GM21528 (cell line): ENCODE measurements around the gene TUBGCP6.

Experiments used
- ATAC-seq: cut with Tn5 transposase; IDR thresholded peaks from one replicate; pipeline ENCODE4 v1.9.1; 2021; ENCODE audit warnings: mild to moderate bottlenecking, moderate library complexity; ENCODE audit not compliant: unreplicated experiment, low FRiP score

Gene TUBGCP6

DNA sequence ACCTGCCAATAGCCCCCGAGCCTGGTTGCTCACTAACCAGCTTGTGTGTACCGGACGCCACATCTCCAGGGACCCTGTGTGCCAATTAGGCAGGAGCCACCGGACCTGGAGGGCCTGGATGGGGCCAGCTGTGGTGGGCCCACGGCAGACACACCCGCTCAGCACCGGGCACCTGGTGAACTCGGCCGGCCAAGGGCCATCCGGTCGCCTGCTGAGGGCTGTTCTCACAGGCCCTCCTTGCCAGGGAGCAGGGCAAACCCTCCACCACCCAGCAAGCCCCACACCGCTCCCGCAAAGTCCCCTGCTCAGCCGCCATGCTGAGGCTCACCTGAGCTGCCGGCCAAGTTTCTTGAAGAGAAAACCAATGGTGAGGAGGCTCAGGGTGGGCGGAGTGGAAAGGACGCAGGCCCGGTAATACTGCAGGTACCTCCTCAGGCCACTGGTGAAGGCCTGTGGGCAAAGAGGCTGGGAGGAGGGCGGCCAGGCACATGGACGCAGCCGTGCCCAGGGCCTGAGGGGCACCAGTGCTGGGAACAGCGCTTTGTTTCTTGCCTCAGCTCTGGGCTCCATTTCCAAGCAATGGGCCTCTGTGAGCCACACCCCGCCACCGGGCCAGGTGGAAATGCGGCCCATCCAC lies 17.1 kb downstream of the TUBGCP6 start:
- ATAC-seq, result no peak

DNA sequence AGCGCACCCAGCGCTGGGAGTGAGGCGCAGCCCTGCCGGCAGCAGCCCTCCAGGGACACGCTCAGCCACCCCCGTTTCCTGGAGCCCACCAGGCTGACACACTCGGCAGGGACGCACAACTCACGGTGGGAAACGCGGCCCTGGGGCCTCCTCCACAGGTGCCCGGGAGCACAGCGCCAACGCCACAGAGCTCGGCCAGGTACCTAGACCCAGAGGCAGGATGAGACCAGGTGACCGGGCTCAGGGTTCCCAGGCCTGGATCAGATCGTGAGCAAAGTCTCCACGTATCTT lies 18.0 kb downstream of the TUBGCP6 start:
- ATAC-seq, result no peak

DNA sequence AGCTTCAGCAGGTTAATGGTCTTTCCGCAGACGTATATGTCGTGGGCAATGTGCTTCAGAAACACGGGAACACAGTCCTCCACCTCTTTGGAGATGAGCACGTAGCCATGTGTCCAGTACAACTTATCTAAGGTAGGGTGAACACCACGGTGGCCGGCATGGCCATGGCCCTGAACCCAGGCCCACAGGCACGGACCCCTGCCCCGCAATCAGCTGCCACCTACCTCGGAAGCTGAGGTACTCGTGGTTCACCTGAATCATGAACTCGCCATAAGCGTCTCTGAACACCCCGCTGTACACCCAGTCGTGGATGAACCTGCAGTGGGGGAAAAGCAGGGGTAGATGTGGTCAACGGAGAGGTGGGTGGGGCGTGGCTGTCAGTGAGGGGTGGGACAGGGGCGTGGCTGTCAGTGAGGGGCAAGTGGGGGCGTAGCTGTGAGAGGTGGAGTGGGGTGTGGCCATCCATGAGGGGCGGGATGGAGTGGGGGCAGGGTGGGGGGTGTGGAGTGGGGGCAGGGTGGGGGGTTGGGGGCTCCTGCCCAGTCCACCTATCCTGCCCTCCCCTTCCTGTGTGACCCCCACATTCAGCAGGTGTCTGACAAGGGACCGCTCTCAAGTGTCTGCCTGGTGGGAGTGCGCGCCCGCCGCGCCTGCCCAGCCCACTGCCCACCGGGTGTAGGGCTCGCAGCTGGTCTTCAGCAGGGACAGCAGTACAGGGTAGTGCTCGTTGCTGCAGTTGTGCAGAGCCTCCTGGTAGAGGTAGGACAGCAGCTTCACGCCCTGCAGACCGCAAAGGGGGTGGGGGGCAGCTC lies 18.6 kb downstream of the TUBGCP6 start:
- ATAC-seq, result no peak

DNA sequence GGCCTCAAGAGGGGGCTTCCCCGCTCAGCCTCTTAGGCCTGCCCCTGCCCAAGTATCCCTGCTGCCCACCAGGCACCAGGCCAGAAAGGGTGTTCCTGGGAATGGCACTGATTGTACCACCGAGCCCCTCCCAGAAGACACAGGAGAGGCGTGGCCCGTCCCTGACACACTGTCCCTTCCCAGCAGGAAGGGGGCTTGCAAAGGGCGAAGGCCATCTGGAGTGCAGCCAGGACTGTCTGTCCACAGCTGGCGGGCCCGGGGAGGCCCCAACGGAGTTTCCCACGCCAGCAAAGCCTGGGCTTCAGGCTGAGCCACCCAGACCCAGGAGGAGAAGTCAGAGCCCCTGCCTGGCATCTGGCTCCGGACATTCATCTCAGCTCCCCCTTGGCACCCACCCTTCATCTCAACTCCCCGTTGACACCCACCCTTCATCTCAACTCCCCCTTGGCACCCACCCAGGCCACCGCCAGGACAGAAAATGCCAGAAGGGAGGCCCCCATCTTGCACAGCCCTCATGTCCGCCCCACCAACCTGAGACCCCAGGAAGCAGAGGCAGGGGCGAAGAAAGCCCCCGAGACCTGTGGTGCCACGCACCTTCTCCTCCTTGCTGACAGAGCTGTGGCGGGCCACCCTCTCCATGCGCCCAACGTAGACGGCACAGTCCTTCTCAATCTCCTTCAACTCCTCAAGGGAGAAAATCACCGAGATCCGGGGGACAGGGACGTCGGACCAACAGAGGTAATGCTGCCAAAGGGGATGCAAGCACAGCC lies 19.4 kb downstream of the TUBGCP6 start:
- ATAC-seq, result no peak

DNA sequence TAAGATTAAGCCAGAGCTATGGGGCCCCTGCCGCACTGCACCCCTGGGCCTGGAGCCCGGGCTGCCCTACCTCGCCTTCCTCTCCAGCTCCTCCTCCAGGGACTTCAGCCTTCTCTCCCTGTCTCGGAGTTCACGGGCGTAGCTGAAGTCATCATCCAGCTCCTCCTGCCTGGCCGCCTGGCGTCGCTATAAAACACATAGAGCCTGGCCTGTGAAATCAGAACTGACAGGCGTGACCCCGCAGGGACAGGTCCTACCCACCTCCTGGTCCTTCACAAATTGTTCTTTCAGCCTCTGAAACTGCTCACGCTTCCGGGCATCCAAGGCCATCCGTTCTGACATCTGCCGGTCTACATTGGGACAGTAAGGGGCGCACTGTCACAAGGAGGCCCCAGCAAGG lies 20.8 kb downstream of the TUBGCP6 start:
- no peak for ATAC-seq

DNA sequence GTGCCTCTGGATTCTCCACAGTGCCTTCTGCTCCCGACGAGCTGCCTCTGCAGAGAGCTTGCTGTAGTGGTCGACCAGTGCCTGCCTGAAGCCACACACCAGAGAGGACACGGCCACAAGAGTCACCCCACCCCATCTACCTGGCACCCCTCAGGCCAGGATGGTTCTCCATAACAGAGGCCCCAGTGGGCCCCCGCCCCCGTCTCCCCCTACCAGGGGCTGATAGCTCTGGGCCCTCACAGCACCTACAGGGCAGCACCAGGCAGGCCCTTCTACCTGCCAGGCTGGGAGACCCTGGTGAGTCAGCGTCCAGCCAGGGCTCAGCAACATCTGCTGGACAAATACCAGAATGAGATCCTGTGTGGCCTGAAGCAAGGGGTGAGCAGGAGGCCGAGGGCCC lies 22.3 kb downstream of the TUBGCP6 start:
- ATAC-seq, result no peak

DNA sequence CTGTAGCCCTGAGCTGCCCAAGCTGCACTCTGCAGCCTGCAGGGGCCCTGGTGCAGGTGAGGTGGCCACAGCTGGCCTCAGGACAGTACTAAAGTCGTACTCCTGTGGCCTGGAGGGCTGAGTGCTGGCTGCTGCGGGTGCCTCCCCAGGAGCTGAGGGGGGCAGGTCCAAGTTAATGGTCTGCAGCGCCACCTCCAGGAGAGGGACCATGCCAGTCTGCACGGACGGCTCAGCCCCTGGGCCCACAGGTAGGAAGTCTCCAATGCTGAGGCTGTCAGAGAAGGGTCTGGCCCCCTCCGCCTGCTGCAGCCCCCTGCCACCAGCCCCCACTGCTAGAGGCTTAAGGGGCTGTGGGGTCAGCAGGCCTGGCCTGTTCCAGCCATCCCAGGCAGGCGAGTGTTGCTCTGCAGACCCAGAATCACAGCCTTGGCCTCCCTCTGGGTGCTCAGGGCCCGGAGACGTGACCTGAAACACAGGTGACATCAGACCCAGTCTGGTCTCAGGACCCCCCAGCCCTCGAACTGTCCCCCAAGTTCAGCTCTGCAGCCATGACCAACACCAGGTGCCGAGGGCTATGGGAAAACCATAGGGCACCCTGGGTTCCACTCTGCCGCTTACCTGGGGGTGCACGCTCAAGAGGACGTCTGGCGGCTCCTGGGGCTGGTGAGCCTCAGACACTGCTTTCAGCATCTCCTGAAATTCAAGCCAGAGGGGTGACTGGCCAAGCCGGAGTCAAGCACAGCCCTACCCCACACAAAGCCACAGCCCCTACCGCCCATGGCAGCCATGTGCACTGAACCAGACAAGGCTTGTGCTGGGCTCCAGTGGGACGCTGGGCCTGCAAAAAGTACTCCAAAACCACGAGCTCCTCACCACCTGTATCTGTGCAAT lies 23.2 kb downstream of the TUBGCP6 start:
- no peak for ATAC-seq

DNA sequence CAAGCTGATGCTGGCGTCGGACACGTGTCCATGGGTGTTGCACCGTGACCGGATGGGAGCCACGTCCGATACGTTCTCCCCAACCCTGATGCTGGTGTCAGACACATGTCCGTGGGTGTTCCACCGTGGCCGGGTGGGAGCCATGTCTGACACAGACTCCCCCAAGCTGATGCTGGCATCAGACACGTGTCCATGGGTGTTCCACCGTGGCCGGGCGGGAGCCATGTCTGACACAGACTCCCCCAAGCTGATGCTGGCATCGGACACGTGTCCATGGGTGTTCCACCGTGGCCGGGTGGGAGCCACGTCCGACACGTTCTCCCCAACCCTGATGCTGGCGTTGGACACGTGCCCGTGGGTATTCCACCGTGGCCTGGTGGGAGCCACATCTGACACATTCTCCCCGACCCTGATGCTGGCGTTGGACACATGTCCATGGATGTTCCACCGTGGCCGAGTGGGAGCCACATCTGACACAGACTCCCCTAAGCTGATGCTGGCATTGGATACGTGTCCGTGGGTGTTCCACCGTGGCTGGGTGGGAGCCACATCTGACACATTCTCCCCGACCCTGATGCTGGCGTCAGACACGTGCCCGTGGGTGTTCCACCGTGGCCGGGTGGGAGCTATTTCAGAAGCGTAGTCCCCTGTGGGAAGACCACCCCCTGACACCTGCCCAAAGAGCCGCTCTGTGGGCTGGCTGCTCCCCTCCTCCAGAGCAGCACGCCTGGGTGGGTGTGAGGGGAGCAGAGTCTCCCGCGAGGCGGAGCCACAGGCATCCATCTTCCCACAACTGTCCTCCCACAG lies 24.0 kb downstream of the TUBGCP6 start:
- no peak for ATAC-seq

DNA sequence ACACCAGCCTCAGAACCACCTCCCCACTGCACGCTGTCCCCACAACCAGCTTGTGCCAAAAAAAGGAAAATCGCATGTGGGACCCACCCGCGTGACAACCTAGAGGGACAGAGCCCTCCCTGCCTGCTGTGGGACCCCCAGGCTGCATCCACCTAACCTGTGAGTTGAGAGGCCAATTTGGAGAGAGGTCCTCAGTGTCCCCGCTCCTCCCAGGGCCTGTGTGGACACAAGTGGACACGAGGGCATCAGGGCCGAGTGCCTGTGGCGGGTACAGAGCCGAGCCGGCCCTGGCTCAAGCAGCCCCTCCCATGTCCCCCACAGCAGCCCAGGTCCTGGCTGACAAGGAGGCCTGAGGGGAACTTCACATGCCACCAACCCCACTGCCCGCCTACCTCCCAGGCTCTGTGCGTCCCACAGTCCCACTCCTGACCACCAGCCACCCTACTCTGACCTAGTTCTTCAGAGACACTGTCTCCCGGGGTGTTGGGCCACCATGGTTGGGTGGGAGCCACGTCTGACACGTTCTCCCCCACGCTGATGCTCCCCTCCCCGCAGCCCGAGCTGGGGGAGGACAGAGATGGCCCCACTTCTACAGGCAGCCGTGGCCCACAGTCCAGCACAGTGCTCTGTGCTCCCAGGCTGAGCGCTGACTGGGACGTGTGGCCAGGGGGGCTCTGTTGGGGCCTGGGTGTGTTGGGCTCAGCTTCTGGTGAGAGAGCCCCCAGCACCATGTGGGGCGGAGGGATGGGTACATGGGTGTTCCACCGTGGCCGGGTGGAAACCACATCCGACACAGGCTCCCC lies 24.8 kb downstream of the TUBGCP6 start:
- ATAC-seq, result no peak

DNA sequence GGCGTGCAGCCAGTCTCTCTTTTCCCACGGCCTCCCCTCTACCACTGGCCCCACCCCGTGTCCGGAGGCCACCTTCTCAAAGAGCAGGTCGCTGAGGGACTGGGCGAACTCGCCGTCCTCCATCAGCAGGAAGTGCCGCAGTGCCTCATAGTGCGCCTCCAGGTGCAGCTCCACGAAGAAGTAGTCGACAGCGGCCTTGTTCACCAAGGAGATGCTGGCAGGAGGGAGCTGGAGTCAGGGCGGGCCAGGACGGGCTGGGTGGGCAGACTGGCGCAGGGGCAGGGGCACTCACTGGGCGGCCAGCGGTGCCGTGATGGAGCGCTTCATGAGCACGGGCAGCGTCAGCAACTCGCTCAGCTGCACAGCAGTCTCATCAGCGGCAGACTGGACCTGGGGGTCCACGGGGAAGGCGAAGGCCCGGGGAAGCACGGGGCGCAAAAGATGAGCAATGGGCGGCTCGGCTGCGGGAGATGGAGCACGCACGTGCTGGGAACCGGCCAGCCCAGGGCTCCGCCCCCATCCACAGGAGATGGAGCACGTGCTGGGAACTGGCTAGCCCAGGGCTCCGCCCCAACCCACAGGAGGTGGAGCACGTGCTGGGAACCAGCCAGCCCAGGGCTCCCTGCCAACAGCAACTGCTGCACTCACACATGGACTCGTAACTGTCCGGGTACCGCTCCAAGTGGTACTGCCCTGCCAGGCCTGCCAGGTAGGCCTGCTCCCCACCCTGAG lies 25.7 kb downstream of the TUBGCP6 start:
- no peak for ATAC-seq

DNA sequence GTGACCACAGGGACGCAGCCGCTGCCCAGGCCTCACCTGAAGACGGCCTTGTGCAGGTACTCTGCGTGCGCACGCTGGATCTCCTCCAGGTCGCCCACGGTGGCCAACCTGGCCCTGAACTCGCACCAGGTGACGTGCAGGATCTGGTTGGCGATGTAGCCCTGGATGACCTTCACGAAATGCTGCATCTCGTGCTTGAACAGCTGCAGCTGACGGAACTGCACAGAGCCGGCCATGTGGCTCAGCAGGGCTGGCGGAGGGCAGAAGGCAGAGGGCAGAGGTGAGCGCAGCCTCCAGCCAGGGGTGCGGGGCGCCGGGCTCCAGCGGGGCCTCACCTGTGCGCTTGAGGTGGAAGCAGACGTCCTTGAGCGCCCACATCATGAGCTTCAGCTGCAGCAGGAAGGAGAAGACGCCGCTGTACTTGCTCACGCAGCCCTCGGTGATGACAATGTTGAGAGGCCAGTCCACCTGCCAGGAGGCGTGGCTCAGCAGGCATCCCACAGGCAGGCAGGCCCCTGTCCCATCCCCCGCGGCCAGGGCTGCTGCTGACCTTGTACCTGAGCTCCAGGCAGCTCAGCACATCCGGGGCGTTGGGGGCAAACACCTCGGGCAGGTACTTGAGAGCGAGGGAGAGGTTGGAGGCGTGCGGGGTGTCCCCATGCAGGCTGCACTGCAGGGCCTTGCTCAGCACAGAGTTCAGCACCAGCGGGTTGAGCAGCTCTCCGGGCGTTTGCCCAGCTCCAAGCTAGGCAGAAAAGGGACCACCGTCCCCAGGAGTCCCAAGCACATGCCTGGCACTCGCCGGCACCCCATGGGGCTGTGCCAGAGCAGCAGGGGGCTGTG lies 26.4 kb downstream of the TUBGCP6 start:
- no peak for ATAC-seq

DNA sequence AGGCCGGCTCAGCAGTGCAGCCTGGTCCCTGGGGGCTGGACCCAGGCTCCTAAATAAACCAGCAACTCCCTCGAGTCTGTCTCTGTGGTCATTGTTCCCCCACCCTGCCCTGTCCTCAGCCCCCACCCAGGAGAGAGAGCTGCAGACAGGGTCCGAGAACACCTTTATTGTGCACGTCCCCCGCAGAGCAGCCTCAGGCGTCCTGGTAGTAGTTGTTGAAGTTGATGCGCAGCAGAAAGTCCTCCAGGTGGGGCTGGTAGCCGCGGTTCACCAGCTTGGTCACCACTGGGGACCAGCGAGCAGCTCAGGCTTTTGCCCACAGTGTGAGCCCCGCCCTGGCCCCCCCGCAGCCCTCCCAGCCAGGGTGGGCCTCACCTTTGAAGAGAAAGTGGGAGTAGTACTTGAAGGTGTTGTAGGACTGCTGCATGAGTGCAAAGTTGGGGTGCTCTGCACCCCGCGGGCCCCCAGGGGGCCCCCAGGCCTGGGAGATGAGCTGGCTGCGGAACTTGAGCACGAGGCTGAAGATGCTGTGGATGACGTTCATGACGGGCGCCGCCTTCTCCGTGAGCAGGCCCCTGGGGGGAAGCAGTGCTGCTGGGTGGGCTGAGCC lies 27.2 kb downstream of the TUBGCP6 start:
- no peak for ATAC-seq

DNA sequence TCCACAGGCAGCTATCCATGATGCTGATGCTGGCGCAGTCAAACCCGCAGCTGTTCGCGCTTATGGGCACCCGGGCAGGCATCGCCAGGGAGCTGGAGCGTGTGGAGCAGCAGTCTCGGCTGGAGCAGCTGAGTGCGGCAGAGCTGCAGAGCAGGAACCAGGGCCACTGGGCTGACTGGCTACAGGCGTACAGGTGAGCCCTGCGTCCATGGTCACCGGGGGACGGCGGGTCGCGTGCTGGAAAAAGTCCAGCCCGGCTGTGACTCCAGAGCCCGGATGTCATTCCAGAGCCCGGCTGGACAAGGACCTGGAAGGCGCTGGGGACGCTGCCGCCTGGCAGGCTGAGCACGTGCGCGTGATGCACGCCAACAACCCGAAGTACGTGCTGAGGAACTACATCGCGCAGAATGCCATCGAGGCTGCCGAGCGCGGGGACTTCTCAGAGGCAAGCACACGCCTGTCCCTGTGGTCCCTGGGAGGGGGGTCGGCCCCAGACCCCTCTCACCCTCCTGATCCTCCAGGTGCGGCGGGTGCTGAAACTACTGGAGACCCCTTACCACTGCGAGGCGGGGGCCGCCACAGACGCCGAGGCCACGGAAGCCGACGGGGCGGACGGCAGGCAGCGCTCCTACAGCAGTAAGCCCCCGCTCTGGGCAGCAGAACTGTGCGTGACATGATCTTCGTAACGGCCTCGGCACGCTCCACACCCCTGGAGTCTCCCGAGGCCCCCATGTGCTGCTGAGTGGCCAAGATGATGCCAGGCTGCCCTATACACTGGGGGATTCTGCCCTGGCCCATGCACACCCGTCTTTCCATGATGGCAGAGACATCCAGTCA lies 27.9 kb downstream of the TUBGCP6 start:
- no peak for ATAC-seq

DNA sequence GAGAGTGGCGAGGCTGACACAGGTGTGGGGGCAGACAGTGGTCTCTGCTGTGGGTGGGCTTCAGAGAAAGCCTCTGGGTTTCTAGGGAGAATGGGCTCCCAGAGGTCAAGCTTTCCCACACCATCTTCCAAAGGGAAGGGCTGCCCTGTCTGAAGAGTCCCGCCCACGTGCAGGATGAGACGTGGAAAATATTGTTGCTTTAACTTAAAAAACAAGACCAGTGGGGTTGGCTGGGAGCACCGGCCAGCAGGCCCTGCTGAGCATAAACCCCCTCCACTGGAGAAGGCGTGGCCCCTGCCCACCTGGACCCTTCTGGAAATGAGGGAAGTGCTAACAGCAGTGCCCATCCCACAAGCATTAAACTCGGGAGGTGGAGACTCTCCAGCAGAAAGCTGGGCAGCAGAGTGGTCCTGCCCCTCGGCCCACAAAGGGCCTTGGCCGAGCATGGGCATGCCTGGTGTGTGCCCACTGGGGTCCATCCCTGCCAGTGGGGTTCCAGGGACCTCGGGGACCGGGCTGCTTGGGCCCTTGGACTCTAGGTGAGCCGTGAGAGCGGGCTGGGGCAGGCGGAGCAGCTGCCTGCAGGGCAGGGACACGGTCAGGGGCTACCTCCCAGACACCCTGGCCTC lies 28.7 kb downstream of the TUBGCP6 start:
- ATAC-seq, result no peak

DNA sequence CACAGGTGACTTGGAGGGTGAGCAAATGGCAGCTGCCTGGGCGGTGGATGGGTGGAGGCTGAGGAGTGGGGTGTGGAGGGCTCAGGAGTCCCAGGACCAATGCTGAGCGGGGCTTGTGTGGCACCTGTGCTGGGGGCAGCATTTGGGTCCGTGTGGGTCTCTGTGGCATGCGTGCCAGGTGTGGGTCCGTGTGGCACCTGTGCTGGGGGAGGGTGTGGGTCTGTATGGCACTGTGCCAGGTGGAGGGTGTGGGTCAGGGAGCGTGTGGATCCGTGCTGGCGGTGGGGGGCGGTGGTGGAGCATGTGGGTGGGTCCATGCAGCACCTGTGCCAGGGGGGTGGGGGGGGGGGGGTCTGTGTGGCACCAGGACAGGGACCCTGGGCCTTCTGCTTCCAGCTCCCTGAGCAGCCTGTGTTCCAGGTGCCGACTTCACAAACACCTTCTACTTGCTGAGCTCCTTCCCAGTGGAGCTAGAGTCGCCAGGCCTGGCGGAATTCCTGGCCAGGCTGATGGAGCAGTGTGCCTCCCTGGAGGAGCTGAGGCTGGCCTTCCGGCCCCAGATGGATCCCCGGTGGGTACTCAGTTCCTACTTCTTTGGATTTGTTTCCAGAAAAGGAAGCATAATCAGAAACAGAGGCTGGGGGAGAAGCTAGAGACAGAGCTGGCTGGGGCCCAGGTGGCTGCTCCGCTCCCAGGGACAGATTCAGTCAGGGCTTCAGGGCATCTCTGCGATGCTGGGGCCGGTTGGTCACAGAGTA lies 29.3 kb downstream of the TUBGCP6 start:
- no peak for ATAC-seq
